HG02943 (cell line): ENCODE data around the gene TUBA3D.
"Not testable (repeated sequence)": the region's sequence is repeated elsewhere in the genome, so short reads cannot be mapped to it uniquely, and the experiment has no call there.

Source experiments
- ATAC-seq: cut with Tn5 transposase; IDR thresholded peaks from one replicate; pipeline ENCODE4 v1.9.1; 2021; ENCODE audit warnings: mild to moderate bottlenecking, low read depth, moderate library complexity; ENCODE audit not compliant: unreplicated experiment

Gene TUBA3D

DNA sequence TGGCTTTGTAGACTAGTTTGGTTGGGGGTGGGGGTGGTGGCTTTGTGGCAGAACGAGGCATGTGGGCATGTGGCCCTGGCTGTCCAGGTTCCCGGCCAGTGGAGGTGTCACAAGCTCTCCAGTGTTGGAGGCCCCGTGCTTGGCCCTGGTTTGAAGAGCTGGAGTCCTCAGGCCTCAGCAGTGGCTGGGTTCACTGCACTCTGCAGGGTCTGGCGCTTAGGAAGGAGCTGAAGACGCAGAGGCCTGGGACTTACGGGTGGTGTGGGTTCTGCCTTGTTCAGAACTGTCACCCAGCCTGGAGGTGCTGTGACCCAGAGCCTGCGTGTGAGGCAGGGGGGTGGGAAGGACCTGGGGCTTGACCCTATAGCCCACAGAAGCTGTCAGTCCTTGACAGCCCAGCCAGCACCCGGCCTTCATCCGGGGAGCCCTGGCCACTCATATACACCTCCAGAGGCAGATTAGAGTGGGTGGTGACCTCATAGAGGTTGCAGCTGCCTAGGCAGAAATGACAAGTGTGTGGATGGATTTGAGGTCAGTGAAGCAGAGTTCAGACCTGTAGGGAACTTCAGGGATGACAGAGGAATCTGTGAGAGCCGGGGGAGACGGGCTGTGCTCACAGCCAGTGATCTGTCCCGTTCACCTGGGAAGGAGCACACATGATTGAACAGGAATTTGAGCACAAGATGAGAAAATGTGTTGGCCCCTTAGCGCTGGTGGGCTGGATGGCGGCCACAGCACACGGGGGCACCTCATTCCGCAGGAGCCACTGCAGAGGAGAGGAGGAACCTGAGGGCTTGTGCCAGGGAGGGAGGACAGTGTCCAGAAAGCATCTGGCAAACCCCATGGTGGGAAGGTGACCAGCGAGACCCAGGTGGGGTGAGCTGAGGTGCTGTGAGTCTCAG is 36.3 kb downstream of the TUBA3D start:
- not testable (repeated sequence) for ATAC-seq

DNA sequence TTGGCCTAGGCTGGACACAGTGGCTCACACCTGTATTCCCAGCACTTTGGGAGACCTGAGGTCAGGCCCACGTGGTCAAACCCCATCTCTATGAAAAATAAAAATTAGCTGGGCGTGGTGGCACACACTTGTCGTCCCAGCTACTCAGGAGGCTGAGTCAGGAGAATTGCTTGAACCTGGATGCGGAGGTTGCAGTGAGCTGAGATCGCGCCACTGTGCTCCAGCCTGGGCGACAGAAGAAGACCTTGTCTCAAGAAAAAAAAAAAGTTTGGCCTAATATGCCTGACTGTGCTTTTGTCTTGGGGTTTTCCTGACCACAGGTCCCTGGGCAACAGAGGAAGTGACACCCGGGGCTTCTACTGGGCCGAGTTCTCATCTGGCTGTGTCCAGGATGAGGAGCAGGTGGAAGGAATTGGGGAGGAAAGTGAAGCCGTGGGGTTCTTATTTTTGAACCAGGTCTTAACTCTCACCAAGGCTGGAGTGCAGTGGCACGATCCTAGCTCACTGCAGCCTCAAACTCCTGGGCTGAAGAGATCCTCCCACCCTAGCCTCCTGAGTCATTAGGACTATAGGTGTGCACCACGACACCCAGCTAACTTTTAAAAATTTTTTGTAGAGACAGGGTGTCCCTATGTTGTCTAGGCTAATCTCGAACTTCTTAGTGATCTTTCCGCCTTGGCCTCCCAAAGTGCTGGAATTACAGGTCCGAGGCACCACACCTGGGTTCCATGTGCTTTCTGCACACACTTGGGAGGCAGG is 38.7 kb downstream of the TUBA3D start:
- peak; percentile 67 for ATAC-seq

DNA sequence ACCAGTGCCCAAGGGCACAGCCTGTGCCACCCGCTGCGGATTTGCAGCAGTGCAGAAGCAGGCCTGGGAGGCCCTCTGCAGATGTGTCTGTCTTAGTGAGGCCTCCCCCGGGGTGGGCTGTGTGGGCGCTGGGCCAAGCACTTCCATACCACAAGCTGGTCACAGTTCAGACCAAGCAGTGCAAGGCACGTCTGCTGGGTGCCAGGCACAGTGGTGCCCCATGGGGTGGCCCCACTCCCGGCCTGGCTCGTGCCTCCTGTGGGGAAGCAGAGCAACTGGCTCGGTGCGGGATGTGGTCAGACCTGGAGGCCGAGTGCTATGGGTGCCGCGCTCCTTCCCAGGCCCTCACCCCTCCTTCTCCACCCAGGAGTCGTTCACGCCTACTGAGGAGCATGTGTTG is 39.3 kb downstream of the TUBA3D start:
- ATAC-seq = not testable (repeated sequence)

DNA sequence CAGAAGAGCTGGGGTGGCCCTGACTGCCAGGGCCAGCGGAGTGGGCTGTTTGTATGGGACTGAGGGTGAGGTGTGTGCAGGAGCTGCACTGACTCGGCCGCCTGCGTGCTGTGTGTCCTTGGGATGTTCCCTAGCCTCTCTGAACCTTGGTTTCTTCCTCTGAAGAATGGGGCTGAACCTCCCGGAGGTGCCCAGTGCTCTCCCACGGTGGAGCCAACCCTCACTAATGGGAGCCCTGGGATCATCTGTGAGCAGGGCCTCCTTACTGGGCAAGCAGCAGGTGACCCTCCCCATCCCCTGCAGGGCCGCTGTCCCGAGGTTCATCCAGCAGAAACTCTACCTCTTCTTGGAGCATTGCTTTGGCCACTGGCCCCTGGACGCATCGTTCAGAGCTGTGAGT is 40.1 kb downstream of the TUBA3D start:
- no peak for ATAC-seq

DNA sequence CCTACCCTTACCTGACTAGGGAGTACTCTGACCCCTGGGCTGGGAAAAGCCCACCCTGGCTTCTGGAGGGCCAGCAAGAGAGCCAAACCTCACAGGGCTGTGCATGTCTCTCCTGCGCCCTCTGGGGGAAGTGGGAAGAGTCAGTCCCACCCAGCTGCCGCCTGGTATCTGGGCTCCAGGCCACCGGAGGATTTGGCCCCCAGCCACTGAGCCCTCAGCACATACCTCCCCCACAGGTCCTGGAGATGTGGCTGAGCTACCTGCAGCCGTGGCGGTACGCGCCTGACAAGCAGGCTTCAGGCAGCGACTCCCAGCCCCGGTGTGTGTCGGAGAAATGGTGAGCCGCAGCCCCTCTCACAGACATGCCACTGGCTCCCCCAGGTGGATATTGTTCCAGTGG is 40.7 kb downstream of the TUBA3D start:
- not testable (repeated sequence) for ATAC-seq

DNA sequence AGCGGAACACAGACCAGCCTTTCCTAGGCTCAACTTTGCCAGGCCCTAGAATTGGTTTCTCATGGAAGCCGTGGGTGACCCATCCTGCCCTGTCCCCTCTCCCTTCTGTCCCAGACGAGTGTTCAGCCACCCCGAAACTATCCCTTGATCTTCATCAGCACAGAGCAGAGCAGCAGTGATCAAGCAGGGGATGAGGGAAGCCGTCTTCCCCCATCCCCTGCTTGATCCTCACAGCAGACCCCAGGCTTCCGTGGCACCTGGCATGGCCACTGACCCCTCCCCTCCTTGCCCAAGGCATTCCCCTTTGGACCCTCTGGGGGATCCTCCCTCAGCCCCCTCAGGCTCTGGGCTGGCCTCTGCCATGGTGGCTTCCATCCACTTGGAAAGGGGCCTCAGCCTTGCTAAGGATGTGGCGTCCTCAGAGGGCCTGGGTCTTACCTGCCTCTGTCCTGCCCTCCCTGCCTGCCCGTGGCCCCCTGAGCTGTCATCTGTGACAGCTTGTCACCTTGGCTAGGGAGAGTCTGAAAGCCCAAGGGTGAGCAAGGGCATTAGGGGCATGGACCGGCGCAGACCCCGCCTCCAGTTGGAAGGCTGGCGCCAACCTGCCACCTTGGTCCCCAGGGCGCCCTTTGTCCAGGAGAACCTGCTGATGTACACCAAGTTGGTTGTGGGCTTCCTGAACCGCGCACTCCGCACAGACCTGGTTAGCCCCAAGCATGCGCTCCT is 41.4 kb downstream of the TUBA3D start:
- ATAC-seq = no peak

DNA sequence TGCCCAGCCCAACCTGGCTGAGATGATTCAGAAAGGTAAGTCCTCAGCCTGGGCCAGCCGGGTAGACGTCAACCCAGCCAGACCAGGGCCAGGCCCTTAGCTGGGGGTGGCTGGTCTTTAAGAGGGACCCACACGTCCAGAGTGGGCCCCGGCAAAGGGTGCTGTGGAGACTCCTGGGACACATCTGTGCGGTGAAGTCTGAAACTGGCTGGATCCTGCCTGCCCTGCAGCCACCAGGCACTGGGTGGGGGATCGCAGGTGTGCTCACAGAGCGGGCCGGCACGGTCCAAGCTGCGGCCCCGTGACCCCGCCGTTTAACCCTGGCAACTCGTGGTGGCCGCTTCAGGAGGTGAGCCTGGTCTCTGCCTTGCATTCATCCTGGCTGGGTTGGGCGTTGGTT is 41.9 kb downstream of the TUBA3D start:
- ATAC-seq = not testable (repeated sequence)

DNA sequence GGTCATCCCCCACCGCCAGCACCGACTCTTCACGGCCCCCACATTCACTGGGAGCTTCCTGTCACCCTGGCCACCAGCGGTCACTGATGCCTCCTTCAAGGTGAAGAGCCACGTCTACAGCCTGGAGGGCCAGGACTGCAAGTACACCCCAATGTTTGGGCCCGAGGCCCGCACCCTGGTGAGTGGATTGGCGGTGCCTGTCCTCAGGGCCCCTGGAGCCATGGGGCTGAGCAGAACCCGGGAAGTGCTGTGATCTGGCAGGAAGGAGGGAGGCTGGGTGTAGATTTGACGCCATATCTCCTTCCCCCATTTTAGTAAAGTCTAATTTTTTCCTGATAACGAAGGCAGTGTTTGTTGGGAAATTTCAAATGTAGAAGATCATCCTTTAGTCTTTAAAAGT is 42.6 kb downstream of the TUBA3D start:
- not testable (repeated sequence) for ATAC-seq

DNA sequence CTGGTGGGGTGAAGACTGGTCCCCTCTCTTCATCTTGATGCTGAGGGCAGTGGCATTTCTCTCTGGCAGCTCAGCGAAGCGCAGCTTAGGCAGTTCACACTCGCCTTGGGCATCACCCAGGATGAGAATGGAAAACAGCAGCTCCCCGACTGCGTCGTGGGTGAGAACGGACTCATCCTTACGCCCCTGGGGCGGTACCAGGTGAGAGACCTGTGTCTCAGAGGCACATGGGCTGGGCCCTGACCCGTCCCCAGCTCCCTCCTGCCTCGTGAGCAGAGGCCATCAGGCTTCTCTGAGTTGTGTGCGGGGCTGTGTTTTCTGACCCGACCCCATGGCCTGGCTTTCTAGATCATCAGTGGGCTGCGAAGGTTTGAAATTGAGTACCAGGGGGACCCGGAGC is 43.5 kb downstream of the TUBA3D start:
- no peak for ATAC-seq

DNA sequence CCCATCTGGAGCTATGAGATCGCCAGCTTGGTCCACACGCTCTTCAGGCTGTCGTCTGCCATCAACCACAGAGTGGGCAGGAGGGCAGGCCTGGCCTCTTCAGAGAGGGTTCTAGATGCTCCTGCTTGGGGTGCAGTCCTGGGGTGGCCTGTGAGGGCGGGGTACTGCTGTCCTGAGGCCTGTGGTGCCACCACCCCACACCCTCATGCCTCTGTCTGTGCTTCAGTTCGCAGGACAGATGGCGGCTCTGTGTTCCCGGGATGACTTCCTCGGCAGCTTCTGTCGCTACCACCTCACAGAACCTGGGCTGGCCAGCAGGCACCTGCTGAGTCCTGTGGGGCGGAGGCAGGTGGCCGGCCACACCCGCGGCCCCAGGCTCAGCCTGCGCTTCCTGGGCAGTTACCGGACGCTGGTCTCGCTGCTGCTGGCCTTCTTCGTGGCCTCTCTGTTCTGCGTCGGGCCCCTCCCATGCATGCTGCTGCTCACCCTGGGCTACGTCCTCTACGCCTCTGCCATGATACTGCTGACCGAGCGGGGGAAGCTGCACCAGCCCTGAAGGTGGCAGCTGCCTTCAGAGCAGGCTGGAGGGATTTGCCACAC is 44.1 kb downstream of the TUBA3D start:
- not testable (repeated sequence) for ATAC-seq

DNA sequence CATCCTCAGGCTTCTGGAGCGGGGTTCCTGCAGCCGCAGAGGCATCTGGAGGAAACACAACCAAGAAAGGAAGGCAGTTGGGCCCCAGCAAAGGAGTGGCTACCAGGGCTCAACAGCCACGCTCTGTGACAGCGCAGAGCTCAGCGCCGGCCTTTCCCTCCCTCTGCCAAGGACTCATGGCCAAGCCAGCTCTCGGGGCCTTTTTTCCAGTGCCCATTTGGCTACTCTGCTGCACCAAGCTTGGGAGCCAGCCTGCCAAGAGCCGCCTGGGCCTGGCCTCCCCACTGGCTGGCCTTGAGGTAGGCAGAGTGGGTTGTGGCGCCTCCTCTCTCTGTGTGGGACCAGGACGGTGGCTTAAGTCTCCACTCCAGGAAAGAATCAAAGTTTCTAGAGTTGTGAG is 44.6 kb downstream of the TUBA3D start:
- no peak for ATAC-seq

DNA sequence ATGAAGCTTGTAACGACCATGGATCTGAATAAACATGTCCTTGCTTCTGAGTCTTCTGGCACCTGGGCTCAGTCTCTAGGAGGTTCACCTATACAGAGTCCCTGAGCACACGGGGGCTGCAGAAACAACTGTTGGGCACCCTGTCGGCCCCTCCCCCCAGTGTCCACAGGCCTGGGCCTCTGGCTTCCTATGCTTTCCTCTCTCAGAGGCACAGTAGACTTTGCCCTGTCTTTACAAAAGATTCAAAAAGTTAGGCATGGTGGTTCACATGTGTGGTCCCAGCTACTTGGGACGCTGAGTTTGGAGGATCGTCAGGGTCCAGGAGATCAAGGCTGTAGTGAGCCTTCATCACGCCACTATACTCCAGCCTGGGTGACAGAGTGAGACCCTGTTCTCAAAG is 45.6 kb downstream of the TUBA3D start:
- ATAC-seq = not testable (repeated sequence)

DNA sequence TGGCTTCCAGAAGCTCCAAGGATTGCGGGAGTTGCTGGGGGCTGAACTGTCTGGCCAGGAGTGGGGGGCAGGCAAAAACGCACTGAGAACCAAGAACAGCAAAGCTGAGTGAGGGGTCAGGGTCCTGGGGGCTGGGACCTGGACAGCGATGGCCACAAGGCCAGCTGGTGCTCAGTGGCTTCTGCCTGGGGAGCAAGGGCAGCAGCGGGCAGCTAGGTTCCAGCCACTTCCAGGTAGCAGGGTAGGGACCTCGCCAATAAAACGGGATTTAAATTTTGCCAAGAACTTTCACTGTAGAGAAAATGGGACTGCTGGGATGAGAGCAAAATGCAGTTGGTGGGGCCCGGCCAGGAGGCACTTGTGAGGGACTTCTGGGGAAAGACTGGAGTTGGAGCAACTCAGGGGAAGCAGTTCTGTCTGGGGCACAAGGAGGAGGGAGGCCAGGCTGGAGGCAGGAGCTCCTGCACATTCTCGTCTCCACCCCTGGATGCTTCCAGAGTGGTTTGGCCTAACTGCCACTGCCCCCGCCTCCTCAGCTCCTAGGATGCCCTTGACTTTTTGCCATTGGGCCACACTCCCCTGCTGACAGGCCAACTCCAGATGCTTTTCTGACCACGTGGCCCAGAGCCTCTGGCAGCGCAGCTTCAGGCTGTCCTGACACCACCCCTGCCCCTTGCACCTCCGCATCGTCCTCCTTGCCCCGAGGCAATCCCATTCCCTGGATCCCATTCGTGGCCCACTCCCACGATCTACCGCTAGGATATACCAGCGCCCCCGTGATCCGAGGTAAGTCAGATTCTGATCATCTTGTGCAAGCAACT is 46.3 kb downstream of the TUBA3D start:
- no peak for ATAC-seq

DNA sequence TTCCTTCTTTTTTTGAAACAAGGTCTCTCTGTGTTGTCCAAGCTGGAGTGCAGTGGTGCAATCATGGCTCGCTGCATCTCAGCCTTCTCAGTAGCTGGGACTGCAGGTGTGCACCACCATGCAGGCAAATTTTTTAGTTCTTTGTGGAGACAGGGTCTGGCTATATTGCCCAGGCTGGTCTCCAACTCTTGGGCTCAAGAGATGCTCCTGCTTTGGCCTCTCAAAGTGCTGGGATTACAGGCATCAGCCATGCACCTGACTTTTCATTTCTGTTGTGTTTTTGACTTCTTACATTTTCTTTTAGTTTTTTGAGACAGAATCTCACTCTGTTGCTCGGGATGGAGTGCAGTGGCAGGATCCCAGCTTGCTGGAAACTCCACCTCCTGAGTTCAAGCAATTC is 49.3 kb downstream of the TUBA3D start:
- ATAC-seq = not testable (repeated sequence)

DNA sequence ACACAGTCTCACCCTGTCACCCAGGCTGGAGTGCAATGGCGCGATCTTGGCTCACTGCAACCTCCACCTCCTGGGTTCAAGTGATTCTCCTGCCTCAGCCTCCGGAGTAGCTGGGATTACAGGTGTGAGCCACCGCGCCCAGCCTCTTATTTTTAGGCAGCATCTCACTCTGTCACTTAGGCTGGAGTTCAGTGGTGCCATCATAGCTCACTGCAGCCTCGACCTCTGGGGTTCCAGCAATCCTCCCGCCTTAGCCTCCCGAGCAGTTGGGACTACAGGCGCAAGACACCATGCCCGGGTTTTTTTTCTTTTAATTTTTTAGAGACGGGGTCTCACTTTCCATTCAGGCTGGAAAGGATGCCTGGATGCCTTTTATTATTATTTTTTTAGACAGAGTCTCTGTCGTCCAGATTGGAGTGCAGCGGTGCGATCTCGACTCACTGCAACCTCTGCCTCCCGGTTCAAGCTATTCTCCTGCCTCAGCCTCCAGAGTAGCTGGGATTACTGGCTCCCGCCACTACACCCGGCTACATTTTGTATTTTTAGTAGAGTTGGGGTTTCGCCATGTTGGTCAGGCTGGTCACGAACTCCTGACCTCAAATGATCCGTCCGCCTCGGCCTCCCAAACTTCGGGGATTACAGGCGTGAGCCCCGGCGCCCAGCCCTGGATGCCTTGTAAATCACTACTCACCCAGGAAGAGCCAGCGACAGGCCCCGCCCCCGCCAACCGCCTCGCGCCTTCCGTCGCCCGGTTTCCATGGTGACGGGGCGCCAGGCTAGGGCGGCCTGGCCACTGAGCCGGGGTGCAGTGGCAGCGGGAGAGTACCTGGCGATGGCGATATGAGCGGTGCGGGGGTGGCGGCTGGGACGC is 51.4 kb downstream of the TUBA3D start, which contains the start of gene CCDC74A:
Gene CCDC74A (plus strand): TSS at position 758 of the 871 bp plus-strand sequence. CDS start 83 bp downstream, at position 841.
- ATAC-seq = peak; percentile 86

DNA sequence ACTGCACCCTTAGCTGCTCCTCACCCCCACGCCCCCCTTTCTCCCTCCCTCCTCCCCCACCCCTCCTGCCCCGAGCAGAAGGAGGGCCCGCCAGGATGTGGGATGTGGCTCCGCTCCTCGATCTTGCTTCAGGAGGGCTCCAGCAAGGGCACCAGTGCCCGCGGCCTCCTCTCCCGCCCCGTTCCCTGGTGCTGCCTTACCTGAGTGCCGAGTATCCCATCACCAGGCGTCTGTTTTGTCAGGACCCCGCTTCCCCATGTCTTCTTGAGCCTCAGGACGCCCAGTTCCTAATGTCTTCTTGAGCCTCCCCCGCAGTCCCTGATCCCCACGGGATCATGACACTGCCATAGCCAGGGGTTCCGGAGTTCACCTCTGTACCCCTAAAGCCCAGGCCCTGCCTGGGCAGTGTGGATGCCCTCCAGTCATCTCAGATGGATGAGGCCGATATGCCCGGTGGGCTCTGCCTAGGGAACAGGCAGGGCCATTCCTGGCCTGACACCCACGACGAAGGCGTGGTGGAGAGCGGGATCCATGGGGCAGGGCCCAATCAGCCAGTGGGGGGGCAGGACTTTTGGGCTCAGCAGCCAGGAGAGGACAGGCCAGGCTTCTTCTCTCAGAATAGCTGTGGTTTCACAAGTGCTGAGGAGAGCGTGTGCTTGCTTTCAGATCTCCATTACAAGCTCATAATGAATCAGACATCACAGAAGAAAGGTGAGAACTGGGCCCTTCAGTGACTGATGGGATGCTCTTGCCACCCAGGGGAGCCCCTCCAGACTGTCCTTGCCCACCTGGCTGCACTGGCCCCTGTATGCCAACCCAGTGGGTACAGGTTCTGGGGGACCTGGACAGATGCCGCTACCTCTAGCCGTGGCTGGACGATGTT is 53.3 kb downstream of the TUBA3D start:
- ATAC-seq = peak; percentile 41

DNA sequence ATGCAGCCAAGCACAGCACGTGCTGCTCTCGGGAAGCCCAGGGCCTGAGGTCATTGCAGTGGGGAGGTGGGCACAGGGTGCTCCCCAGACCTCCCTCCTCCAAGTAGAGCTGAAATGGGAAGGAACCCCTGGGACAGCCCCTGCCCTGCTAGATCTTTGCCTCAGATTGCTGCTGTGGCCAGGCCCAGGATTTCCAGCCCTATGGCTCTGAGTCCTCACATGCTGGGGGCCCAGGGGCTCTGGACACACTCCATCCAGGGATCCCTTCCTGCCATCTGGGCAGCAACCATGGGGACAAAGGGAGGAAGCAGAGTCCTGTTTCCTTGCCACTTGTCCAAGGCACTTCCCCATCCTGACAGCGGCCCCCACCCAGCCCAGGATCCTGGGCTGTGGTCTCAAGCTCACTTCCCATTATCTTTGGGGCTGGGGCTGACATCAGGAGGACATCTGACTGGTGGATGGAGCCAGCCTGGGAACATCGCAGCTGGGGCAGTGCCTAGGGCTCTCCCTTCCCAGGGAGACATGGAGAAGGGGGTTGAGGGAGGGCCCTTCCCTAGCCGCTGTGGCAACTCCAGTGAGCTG is 54.0 kb downstream of the TUBA3D start:
- not testable (repeated sequence) for ATAC-seq
